NCI-H510A (cell line): ENCODE data around the gene SEC22A.

Experiments used
- DNase-seq: peaks from one replicate; lab custom pipeline; 2025; lab: John Stamatoyannopoulos, UW

SEC22A gene

GRCh38 chr3:123287962-123288302 lies 86.2 kb downstream of the SEC22A start:
- DNase-seq, result no peak

DNA sequence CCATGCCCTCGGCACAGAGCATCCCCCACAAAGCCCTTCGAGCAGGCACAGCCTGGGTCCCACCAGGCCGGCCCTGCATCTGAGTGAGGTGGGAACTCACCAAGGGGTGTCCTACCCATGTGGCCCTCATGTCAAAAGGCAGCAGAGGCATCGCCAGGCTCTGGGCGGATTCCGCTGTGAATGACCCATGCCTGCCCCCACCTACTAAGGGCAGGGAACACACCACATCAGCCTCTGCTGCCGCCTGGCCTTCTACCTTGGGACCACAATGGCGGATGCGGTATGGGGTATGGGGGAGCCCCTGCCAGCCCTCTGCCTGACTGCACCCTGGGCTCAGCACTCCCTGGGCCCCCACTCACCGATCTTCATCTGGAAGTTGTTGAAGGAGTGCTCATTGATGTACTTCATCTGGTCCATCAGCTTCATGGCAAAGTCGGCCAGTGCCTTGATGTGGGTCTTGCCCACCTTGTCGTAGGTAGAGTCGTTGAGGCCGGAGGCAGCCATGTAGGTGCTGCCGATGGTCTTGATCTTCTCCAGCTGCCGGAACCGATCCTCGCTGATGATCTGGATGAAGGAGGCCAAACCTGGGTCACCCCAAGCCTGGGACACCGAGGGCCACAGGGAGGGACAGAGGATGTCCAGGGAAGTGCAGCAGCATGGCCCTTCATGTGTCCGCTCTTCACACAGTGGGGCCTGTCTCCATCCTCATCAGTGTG lies 87.8 kb downstream of the SEC22A start:
- no peak for DNase-seq

- no peak for DNase-seq
Observed at GRCh38 chr3:123290107-123290930, 88.6 kb downstream of the SEC22A start.

DNA sequence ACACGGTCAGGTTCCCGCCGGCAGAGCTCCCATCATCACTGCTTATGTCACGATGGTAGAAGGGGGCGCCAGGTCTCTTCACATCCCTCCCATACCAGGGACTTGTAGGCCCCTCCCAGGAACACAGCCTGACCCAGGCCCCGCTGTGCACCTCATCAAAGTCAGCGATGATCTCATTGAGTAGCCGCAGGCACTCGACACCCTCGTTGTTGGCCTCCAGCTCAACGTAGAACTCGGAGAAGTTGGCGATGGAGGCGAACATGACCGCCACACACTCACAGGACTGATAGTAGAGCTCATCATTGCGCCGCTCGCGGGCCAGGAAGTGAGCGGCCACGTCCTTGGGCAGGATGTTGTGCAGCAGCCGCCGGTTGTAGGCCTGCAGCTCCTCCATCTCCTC lies 89.2 kb downstream of the SEC22A start:
- no peak for DNase-seq

DNA sequence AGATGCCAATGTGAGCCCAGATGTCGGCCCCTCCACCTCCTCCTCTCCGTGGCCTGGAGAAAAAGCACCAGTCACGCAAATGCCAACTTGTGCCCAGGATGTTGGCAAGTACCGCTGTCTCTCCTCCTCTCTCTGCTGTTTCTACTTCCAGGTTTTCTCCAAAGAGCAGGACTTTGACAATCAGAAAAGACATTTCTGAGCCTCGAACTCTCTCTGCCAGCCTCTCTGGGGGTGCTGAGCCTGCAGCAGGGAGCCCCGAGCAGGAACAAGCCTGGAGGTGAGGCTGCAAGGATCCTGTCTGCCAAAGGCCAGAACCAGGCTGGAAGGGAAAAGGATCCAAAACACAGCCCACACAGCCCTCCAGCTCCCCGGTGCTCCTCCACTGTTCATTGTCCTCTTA lies 89.7 kb downstream of the SEC22A start:
- DNase-seq, result no peak

- DNase-seq, result no peak
Observed at GRCh38 chr3:123292321-123293310, 90.9 kb downstream of the SEC22A start.

DNA sequence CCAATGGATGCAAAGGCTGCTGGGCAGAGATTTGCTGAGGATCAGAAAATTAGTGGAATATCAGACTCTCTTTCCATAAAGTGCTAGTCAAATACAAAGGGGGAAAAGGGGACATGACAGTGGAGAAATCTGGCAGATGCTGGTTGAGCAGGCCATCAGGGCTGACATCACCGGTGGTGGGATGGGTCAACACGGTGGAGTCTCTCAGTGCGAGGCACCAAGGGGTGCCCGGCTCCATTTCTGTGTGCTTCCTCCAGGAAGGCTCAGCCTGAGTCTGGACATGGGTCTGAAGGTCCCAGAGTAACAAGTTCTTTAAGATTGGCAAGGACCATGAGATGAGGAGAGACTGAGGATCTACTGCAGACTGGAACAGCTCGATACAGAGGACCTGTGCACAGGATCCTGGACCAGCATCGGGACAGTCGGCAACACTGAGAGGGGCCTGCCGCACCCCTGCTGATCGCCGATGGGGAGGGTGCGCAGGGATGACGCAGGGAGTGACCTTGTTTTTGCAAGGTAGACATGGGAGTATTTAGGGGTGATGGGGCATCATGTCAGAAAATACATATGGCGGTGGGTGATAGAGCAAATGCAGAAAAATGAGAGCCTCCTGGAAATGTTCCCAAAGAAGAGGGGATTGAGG lies 92.7 kb downstream of the SEC22A start:
- DNase-seq, result no peak

GRCh38 chr3:123295171-123295900 lies 93.6 kb downstream of the SEC22A start:
- DNase-seq, result no peak

- DNase-seq, result no peak
Observed at GRCh38 chr3:123295901-123296250, 94.1 kb downstream of the SEC22A start.

DNA sequence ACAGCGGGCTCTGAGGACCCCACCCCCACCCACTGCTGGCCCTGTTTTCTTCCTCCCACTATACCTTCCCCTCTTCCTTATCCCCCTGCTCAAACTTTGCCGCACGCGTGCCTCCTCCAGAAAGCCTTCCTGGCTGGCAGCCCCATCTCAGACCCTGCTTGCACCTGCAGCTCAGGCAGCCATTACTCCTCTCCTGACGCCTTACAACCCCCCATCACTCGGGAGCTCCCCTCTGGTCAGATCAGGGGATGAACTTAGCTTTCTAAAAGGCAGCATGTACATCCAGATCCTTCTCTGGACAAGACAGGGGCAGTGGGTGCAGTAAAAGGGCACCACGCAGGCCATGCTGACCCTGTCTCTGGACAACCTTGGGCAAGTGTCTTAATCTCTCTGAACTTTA lies 94.5 kb downstream of the SEC22A start:
- no peak for DNase-seq

DNA sequence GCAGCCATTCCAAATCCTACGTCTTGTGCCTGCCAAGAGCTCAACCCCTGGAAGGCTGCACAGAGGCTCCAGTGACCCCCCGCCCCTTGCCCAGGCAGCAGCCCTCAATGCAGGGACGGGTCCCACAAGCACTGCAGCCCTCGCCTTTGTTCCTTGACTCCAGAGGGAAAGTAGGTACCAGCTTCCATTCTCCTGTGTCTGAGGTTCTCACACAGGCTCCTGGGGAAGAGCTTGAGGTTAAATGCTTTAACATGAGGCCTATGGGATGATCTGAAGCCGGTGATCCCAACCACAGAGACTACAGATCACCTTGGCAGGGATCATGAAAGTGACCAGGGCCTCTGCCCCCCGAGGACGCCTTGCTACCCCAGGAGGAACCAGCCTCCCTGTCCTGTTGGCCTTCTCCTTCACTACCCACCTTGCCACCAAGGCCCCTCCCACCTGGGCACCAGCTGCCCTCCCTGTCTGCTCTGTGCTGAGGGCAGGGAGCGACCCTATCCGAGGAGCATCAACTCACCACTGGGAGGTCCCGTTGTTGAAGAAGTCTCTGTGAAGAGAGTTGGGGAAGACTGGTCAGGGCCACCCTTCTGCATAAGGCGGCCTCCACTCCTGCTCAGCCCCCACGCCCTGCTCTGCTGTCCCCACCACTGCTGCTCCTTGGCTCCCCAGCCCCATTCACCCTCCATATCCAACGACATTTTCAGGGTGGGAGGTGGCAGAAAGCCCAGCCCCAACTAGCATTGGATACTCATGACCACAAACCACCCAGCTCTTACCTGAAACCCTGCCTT lies 95.3 kb downstream of the SEC22A start:
- DNase-seq, result no peak

- no peak for DNase-seq
Observed at GRCh38 chr3:123297627-123297899, 95.8 kb downstream of the SEC22A start.

DNA sequence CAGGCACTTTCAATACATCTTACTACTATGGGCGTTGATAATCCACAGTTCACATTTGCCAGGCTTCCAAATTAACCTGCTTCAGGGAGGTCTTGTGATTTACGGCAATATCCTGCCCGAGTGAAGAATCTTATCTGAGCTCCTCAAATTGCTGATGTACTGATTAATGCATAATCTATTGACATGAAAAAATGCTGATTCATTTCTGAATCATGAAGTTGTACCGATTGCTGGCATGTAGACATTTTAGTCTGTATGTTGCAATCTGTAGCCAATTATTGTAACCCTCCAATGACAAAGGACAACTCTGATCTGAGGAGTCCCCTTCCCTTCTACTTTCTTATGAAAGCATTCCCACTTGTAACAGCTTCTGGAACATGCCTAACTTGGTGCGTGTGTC lies 97.2 kb downstream of the SEC22A start:
- no peak for DNase-seq

DNA sequence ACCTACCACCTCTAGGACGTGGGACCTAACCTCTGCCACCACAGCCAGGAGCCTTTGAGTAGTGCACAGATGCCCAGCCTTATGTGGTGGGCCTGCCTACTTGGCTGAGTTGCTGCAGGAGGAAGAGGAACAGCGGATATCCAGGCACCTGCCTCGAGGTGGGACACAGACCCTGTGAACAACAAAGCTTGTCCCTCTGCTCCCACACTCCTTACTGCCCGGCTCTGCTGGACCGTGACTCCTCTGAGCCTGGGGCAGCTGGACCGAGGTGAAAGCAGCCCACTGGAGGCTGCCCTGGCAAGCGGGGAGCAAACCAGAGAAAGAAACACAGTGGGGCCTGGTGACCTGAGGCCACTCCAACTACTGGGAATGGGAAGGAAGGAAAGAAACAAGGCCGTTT lies 97.8 kb downstream of the SEC22A start:
- DNase-seq, result no peak

DNA sequence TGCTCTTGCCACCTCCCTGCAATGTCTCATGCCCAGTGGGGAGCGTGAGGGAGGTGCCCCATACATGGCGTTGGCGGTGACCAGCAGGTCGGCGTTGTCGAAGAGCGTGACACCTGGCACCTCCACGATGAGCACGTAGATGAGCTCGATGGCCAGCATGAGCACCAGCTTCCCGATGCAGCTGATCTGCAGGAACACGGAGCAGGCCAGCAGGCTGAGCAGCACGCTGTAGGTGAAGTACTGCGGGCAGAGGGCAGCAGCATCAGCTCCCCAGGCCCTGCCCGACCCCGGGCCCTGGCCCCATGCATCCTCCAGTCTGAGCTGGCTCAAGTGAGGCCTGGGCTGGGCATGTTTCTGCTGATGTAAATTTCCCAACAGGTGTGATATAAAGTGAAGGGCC lies 98.3 kb downstream of the SEC22A start:
- no peak for DNase-seq

GRCh38 chr3:123300583-123300982 lies 98.8 kb downstream of the SEC22A start:
- DNase-seq, result no peak

DNA sequence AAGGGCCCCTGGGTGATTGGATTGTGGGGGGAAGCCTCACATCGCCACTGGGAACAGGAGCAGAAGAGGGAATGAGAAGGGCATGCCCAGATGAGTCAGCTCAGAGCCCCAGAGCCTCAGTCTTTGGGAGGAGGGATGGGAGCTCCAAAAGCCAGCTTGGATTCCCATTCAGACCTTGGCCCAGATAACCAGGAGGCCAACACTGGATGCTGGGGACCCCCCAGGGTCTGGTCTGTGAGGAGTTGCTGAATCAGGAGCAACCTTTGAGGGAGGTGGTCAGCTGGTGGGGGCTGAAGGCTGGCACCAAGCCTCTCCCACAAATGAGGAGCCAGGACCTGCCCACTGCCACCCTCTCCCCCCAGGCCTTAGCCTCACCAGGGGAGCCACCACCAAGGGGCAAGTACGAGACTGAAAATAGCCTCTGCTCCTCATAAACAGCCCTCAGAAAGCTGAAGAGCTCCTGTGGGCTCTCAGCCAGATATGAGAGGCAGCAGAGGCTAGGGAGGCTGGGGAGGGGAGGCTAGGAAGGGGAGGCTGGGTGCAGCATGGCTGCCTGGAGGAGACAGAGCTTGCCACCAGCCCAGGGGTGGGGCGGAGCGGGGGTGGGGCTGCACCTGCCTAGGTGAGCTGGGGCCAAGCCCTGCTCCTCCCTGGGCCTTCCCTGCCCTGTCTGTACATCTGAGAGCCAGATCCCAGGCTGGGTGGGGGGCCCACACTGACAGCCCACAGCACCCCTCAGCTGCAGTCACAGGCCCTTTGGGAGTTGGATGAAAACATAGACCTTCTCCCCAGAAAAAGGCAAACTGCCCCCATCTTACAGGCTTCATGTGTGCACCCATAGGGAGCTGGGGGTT lies 99.8 kb downstream of the SEC22A start:
- no peak for DNase-seq

GRCh38 chr3:123302961-123303360 lies 101.2 kb downstream of the SEC22A start:
- DNase-seq, result no peak

DNA sequence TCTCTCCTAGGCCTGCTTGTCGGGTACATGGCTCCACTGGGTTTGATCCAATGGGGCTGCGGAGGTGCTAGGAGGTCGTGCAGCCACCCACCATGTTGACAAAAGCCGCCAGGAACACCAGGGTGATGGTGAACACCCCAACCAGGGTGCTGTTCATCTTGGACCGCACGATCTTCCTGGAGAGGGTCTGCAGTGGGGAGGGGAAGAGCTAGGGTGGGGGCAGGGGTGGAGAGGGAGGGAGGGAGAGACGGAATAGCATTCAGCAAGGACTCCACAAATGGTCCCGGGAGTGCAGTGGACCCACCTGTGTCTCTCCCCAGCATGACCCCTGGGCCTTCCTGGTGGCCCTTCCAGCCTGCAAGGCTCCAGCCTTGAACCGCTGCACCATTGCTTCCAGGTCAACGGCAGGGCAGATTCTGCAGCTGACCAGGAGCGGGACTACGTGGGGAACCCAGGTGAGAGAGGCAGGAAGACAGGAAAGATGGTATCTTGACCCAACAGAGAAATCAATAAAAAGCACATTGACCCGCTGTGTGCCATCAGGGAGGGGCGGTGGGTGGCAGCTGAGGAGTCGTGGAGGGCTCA lies 102.3 kb downstream of the SEC22A start:
- no peak for DNase-seq
